HFF-Myc (cell line): ENCODE measurements around the gene TNS1.
A peak's percentile ranks its signal among the peaks of the same experiment; 100 is the strongest.

ENCODE experiments used
- DNase-seq: peaks from one replicate; pipeline ENCODE4 v3.0.0-alpha.2; 2011; ENCODE audit warnings: low read depth; ENCODE audit errors: extremely low read depth
- H3K4me3 ChIP-seq: replicated peaks from 2 replicates; pipeline ENCODE4 v1.5.1; 2011; ENCODE audit warnings: low read depth, mild to moderate bottlenecking, control low read depth, low read length
- TF ChIP-seq, protein P1 (sequence below): IDR thresholded peaks from 2 replicates; pipeline ENCODE4 v1.5.1; 2012; ENCODE audit warnings: mild to moderate bottlenecking, low read depth, low read length, control low read depth; ENCODE audit errors: missing control alignments

The TNS1 gene

DNA sequence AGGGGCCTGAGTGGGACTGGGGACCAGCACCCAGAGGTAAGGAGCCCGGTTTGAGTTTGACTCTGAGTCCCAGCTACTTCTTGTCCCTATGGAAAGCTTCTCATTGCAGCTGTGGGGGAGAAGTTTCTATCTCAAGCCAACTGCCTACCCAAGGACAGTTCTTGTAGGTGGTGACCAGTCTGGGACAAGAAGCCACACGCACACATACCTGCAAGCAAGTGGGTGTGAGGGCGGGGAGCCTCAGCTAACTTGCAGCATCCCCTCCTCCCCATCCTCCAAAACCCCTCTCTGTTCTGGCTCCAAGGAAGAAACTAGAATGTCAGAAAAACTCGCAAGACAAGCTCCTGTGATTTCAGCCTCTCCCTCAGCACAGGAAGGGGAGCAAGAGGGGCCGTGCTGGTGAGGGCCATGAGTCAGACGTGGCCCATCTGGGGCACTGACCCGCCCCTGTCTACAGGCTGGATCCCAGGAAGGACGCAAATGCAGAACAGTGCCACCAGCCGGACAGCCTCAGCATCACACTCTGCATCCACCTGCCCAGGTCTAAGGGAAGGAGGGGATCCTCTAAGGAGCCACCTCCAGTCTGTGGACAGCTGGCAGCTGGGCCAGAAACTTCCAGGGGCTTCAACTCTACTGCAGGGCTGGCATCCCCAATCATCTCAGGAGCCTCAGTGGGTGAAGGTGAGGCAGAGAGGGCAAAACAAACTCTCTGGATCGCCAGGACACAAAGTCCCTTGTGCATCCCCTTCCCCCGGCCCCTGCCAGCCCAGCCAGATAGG is 103.4 kb downstream of the TNS1 start:
- TF ChIP-seq, protein P1, sequence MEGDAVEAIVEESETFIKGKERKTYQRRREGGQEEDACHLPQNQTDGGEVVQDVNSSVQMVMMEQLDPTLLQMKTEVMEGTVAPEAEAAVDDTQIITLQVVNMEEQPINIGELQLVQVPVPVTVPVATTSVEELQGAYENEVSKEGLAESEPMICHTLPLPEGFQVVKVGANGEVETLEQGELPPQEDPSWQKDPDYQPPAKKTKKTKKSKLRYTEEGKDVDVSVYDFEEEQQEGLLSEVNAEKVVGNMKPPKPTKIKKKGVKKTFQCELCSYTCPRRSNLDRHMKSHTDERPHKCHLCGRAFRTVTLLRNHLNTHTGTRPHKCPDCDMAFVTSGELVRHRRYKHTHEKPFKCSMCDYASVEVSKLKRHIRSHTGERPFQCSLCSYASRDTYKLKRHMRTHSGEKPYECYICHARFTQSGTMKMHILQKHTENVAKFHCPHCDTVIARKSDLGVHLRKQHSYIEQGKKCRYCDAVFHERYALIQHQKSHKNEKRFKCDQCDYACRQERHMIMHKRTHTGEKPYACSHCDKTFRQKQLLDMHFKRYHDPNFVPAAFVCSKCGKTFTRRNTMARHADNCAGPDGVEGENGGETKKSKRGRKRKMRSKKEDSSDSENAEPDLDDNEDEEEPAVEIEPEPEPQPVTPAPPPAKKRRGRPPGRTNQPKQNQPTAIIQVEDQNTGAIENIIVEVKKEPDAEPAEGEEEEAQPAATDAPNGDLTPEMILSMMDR = peak; percentile 78
- no peak for DNase-seq
- no peak overlapping the region for H3K4me3 ChIP-seq

DNA sequence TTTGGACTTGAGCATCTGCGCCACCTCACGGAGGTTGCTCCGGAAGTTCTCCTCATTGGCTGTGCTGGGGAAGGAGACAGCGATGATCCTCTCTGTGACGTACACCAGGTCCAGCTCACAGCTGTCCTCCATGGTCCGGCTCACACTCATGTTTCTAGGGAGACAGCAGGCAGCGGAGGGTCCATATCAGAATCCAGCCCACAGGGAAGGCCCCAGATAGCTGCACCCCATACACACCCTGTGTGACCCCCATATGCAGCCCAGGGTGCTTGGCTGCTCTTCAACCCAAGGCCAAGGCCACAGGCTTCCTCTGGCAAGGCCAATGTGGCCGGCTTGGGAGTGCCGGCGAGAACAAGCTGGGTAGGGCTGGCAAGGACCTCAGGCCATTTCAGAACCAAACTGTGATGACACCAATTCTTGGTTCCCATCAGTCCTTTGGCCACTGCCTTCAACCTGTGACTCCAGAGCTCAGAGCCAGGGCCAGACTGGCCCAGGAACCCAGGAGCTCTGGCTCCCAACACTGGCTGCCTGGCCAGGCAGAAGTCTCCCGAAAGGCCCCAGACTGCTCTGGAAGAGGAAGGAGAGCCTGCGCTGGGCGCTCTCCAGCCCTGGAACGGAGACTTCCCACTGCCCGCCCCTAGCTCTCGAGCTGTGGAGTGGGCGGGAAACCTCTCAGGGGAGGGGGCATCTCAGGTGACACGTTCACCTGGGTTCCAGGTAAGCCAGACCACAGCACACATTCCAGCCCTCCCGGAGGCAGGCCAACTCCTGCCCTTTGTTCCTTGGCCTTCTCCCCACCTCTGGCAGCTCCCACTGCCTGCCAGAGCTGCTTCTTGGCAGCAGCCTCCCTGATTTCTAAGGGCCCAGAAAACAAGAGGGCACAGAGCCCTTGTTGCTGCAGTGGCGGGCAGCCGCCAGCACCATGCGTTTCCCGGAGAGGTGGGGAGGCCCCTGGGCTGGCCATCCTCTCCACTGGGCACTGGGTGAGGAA is 104.7 kb downstream of the TNS1 start:
- DNase-seq = no peak
- no peak overlapping the region for H3K4me3 ChIP-seq
- TF ChIP-seq, protein P1 = no peak

DNA sequence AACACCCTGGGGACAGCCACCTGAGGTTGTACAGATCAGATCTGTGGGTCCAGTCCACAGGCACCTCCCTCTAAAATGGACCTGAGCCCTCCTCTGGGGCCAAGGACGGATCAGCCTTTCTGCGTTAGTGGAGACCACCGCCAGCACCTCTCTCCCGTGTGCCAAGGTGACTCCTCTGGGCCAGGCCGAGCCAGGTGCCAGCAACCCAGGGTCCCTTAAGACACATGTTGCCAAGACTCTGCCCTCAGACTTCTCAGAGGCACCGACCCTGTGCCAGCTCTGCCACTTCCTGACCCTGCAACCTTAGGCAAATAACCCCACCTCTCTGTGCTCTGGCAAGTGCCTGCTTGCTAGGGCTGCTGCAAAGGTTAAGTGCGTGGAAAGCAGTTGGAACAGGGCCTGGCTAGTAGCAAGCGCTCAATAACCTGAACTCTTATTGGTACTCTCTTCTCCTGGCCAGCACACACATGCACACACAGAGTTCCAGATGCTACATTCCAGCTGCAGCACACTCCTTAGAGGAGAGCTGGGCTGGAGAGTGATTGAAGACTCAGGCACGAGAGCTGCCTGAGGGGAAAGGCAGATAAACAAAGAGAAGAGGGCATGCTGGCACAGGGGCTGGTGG is 105.6 kb downstream of the TNS1 start:
- H3K4me3 ChIP-seq = no peak overlapping the region
- no peak for DNase-seq
- TF ChIP-seq, protein P1 = no peak

DNA sequence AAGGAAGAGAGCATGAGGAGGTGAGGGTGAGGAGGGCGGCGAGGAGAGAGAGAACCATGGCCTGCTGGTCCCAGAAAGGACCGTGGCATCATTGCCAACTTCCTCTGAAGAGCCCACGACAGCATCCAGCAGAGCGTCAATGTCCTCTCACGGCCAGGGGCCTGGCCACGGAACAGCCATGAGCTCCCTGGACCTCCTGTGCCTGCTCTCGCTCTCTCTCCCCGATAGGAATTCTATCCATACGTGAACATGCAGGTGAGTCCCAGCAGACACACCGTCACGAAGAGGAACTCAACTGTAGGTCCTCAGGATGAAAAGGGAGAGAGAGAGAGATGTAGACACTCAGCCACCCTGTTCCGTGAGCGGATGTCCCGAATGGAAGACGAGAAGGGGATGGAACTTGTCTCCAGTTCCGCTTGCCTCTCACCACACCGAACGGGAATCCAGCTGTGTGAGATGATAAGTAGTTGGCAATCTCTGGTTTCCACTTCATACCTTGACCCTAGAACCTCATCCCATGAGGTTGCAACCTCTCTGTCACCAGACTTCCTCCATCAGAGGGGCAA is 107.6 kb downstream of the TNS1 start:
- TF ChIP-seq, protein P1 = no peak
- no peak overlapping the region for H3K4me3 ChIP-seq
- DNase-seq = no peak

DNA sequence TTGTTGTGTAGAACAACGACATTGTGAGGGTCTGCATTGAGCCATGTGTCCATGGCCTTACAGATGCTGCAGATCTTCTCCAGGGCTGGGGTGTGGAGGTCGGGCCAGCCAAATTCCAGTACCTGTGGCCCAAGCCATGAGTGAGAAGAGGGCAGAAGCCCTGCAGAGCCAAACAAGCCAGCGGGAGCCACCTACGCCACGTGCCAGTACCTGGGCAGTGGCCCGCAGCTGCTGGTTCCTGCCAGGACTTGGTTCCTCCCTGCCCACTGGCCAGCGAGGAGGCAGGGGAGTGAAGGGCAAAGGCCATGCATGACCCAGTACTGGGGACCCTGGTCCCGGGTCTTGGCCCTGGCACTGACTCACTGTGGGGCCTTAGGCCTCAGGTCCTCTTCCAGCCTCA is 109.4 kb downstream of the TNS1 start:
- no peak overlapping the region for H3K4me3 ChIP-seq
- TF ChIP-seq, protein P1 = no peak
- no peak for DNase-seq

DNA sequence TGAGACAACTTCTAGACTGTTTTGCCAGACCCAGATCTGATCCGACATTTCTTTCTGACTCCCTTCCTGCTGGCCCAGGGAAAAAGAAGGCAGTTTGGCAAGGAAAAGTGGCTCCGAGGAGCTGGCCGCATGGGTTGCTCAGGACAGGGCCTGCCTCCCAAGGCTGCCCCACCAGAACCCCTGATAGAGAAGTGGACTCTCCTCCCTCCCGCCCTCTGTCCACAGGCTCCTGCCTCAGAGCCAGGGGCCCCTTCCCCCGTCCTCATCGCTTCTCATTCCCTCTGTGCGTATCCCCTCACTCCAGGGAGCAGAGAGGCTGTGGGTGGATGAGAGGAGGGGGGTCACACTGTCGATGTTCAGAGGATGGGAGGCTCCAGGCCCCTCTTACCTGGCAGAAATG is 110.2 kb downstream of the TNS1 start:
- DNase-seq = no peak
- TF ChIP-seq, protein P1 = no peak
- H3K4me3 ChIP-seq = no peak overlapping the region
